ENCODE data around the gene ADGRL4. TPM values are rescaled to one million over a fixed set of nuclear protein-coding genes. Genes with fewer than 3 reads are reported as not detected.

The ADGRL4 gene
- total RNA-seq (2.4 TPM), polyA plus RNA-seq (12.3 TPM)
- long read RNA-seq, donor 1, result 0 reads
- long read RNA-seq, donor 2, partial matches to known transcripts, result 0 of 2 reads
- long read RNA-seq, donor 2, other reads (novel, unspliced or antisense), result 0 of 2 reads
- long read RNA-seq, donor 3, partial matches to known transcripts, result 0 of 1 reads
- long read RNA-seq, donor 3, other reads (novel, unspliced or antisense), result 0 of 1 reads
- long read RNA-seq, donor 4, result 0 reads
- long read RNA-seq, donor 5, partial matches to known transcripts, result 0 of 3 reads
- long read RNA-seq, donor 5, other reads (novel, unspliced or antisense), result 0 of 3 reads
- long read RNA-seq, donor 6, partial matches to known transcripts, result 0 of 3 reads
- long read RNA-seq, donor 6, other reads (novel, unspliced or antisense), result 0 of 3 reads
- long read RNA-seq, donor 7, partial matches to known transcripts, result 0 of 3 reads
- long read RNA-seq, donor 7, other reads (novel, unspliced or antisense), result 0 of 3 reads
- long read RNA-seq, donor 8, result 0 reads
- long read RNA-seq, donor 9, result 0 reads
- long read RNA-seq, donor 10, result 0 reads

DNA sequence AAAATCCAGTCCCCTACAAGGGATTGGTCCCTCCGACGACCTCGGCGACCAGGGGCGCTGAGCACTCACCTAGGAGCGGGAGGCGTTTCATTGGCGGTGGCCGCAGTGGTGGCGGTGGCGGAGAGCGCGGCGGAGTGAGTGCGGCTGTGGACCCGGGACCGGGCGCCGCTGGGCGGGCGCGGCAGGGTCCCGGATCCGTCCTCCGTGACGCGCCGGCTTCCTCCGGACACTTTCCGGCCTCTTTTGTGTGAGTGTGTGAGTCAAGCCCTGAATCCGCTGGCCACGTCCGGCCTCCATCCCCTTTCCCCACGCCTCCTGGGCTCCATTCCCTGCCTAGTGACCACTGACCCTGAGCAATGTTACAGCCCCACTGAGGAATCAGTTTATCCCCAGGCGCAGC lies at the start of gene ADGRL4:
TSS of gene ADGRL4 (minus strand) at position 167 of the 400 bp plus-strand sequence. CDS start at position 91, 76 bp downstream.
- WGBS, result 28% methylated on average over 35 of the region's 35 CpGs
- Histone ChIP-seq H3K27me3 (ENCODE audit: control insufficient read depth in 2 of 2, insufficient read depth in 1 of 2, low read length in 1 of 2) (peaks cover 0 to 11% of the 10 kb centered on the region in 2 donors), H3K4me3 (ENCODE audit: low read length in 2 of 2) (no peak within 1 kb of the TSS), H3K27ac (ENCODE audit: low read depth in 1 of 2, low read length in 1 of 2) (no peak within 1 kb of the TSS), H3K36me3 (ENCODE audit: control insufficient read depth in 2 of 2, insufficient read depth in 2 of 2, low read length in 1 of 2) (no peaks in the 10 kb centered on the region), H3K9me3 (ENCODE audit: control insufficient read depth in 2 of 2, insufficient read depth in 1 of 2, low read length in 1 of 2) (no peaks in the 10 kb centered on the region), H3K4me1 (ENCODE audit: control insufficient read depth in 2 of 2, insufficient read depth in 2 of 2, low read length in 2 of 2) (no peaks in the 10 kb centered on the region)
- DNase-seq (ENCODE audit: low read depth in 6 of 9, low spot score in 9 of 9), result no peak

DNA sequence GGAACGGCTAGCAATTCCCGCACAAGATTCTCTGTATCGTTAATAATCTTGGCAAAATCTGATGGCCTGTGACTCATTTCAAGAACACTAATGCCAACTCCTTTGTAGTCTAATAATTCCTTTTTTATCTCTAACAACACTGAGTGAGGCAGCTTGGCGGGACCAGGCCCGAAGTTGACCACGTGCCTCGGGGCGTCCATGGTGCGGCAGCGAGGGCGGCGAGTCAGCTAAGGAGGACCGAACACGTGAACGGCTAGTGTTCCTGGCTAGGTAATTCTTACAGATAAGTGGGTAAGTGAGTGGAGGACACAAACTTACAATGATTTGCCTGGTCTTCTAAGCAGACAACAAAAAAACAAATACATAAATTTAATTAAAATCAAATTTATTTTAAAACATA lies 49.3 kb upstream of the ADGRL4 start:
- Histone ChIP-seq H3K36me3 (ENCODE audit: control insufficient read depth in 2 of 2, insufficient read depth in 2 of 2, low read length in 1 of 2) (no peaks in the 10 kb centered on the region), H3K4me3 (ENCODE audit: low read length in 2 of 2) (no peak overlapping the region), H3K4me1 (ENCODE audit: control insufficient read depth in 2 of 2, insufficient read depth in 2 of 2, low read length in 2 of 2) (no peaks in the 10 kb centered on the region), H3K27me3 (ENCODE audit: control insufficient read depth in 2 of 2, insufficient read depth in 1 of 2, low read length in 1 of 2) (no peaks in the 10 kb centered on the region), H3K27ac (ENCODE audit: low read depth in 1 of 2, low read length in 1 of 2) (no peak overlapping the region), H3K9me3 (ENCODE audit: control insufficient read depth in 2 of 2, insufficient read depth in 1 of 2, low read length in 1 of 2) (peaks cover 0 to 2% of the 10 kb centered on the region in 2 donors)
- DNase-seq (ENCODE audit: low read depth in 6 of 9, low spot score in 9 of 9), result no peak
- 95% methylated on average over 15 of the region's 15 CpGs for WGBS

DNA sequence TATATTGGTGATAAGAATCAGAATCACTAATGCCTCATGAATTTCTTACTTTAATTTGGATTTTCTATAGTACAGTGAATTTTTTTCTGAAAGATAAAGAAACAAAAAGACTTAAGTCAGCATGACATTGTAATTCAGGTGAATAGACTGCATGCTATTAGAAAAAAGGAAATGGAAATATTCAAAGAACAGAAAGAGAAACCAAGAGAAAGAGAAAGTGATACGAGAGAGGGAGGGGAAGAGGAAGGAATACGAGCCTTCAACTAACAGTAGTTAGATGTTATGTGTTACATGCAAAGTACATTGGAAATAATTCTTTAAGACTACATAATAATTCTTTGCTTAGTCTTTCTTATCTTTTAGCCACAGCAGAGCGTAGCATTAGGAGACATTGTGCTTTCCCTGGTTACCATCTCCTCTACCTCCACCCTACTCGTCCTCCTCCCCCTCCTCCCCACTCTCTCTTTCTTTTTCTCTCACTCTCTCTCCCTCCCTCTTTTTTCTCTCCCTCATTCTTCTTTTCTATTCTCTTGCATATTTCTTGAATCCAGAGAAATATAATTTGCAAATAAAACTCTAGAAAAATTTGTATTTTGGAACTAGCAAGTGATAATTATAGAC lies 46.4 kb upstream of the ADGRL4 start:
- H3K4me3 ChIP-seq (ENCODE audit: low read length in 2 of 2), result no peak overlapping the region
- 48% methylated on average over 4 of the region's 4 CpGs for WGBS

DNA sequence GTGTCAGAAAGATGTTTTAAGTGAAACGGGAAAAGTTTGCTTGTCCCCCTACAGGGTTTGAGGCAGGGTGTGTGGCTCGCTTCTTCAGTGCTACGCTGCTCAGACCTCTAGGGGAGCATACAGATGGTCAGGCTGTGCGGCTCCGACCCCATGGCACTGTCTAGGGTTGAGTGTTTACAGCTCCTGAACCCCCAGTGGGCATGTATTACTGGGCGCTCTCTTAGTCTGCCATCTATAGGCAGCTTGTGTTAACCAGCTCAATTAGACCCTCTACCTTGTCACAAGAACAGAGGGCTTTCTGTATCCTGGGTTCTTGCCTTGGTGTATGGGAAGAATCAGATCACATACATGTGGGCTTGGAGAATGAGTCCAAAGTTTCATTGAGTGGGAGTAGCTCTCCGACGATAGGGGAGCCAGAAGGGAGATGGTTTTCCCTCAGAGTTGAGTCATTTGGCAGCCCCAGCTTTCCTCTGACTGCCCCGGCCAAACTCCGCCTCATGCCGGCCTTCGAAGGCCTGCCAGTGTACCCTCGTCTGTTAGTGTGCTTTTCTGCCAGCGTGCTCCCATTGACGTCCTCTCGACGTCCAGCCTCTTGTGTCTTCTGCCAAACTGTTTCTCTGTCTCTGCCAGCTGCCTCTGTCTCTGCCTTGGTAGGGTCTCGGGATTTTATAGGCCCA lies 38.6 kb upstream of the ADGRL4 start:
- H3K36me3 ChIP-seq (ENCODE audit: control insufficient read depth in 2 of 2, insufficient read depth in 2 of 2, low read length in 1 of 2), result no peaks in the 10 kb centered on the region
- no peak for DNase-seq (ENCODE audit: low read depth in 6 of 9, low spot score in 9 of 9)
- H3K4me1 ChIP-seq (ENCODE audit: control insufficient read depth in 2 of 2, insufficient read depth in 2 of 2, low read length in 2 of 2), result no peaks in the 10 kb centered on the region
- no peak overlapping the region for H3K27ac ChIP-seq (ENCODE audit: low read depth in 1 of 2, low read length in 1 of 2)
- no peaks in the 10 kb centered on the region for H3K9me3 ChIP-seq (ENCODE audit: control insufficient read depth in 2 of 2, insufficient read depth in 1 of 2, low read length in 1 of 2)
- no peaks in the 10 kb centered on the region for H3K27me3 ChIP-seq (ENCODE audit: control insufficient read depth in 2 of 2, insufficient read depth in 1 of 2, low read length in 1 of 2)
- WGBS, result 95% methylated on average over 18 of the region's 18 CpGs
- H3K4me3 ChIP-seq (ENCODE audit: low read length in 2 of 2), result no peak overlapping the region

More for the DNA sequence above, 46.4 kb upstream of the ADGRL4 start:
- Histone ChIP-seq H3K27ac (ENCODE audit: low read depth in 1 of 2, low read length in 1 of 2) (no peak overlapping the region), H3K9me3 (ENCODE audit: control insufficient read depth in 2 of 2, insufficient read depth in 1 of 2, low read length in 1 of 2) (peaks cover 0 to 2% of the 10 kb centered on the region in 2 donors), H3K27me3 (ENCODE audit: control insufficient read depth in 2 of 2, insufficient read depth in 1 of 2, low read length in 1 of 2) (no peaks in the 10 kb centered on the region), H3K36me3 (ENCODE audit: control insufficient read depth in 2 of 2, insufficient read depth in 2 of 2, low read length in 1 of 2) (no peaks in the 10 kb centered on the region), H3K4me1 (ENCODE audit: control insufficient read depth in 2 of 2, insufficient read depth in 2 of 2, low read length in 2 of 2) (no peaks in the 10 kb centered on the region)
- DNase-seq (ENCODE audit: low read depth in 6 of 9, low spot score in 9 of 9), result peak in 1 of 9 donors; percentile 1

DNA sequence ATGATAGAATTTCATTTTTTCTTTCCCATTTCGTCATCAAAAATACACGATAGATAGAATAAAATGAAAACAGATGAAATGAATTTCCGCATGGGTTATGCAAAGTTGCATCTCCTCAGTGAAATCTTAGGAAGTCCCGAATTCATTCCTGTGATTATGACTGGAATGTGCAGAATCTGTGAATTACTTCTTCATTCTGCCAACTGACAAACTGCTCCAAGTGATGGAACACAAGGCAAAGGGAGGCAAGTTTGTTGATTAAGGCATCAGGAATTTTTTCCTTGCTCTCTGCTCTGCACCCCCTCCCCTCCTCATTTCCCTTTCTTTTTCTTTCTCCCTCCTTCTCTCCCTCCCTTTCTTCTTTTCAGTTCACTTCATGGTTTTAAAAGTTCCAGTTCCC lies 37.0 kb upstream of the ADGRL4 start:
- no peak overlapping the region for H3K27ac ChIP-seq (ENCODE audit: low read depth in 1 of 2, low read length in 1 of 2)
- H3K9me3 ChIP-seq (ENCODE audit: control insufficient read depth in 2 of 2, insufficient read depth in 1 of 2, low read length in 1 of 2), result peaks cover 0 to 3% of the 10 kb centered on the region in 2 donors
- no peak for DNase-seq (ENCODE audit: low read depth in 6 of 9, low spot score in 9 of 9)
- H3K4me3 ChIP-seq (ENCODE audit: low read length in 2 of 2), result no peak overlapping the region
- H3K36me3 ChIP-seq (ENCODE audit: control insufficient read depth in 2 of 2, insufficient read depth in 2 of 2, low read length in 1 of 2), result no peaks in the 10 kb centered on the region
- no peaks in the 10 kb centered on the region for H3K27me3 ChIP-seq (ENCODE audit: control insufficient read depth in 2 of 2, insufficient read depth in 1 of 2, low read length in 1 of 2)
- WGBS, result 70% methylated on average over 4 of the region's 4 CpGs
- no peaks in the 10 kb centered on the region for H3K4me1 ChIP-seq (ENCODE audit: control insufficient read depth in 2 of 2, insufficient read depth in 2 of 2, low read length in 2 of 2)

DNA sequence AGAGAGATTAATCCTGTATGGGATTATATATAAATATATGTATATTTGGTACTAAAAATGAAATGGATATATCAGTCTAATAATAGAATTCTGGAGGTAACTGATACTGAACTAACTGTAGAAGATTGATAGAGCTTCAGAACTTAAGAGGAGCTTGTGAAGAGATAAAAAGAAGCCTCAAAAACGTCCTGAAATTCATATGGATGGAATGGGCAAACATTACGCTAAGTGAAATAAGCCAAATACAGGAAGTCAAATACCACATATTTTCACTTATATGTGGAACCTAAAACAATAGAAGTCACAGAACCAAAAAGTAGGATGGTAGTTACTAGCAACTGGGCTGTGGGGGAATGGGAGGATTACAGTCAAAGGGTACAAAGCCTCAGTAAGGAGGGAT lies 36.0 kb upstream of the ADGRL4 start:
- H3K27me3 ChIP-seq (ENCODE audit: control insufficient read depth in 2 of 2, insufficient read depth in 1 of 2, low read length in 1 of 2), result no peaks in the 10 kb centered on the region
- 76% methylated on average over 2 of the region's 2 CpGs for WGBS
- no peak overlapping the region for H3K27ac ChIP-seq (ENCODE audit: low read depth in 1 of 2, low read length in 1 of 2)
- DNase-seq (ENCODE audit: low read depth in 6 of 9, low spot score in 9 of 9), result no peak
- peaks cover 0 to 3% of the 10 kb centered on the region in 2 donors for H3K9me3 ChIP-seq (ENCODE audit: control insufficient read depth in 2 of 2, insufficient read depth in 1 of 2, low read length in 1 of 2)
- no peaks in the 10 kb centered on the region for H3K36me3 ChIP-seq (ENCODE audit: control insufficient read depth in 2 of 2, insufficient read depth in 2 of 2, low read length in 1 of 2)
- no peaks in the 10 kb centered on the region for H3K4me1 ChIP-seq (ENCODE audit: control insufficient read depth in 2 of 2, insufficient read depth in 2 of 2, low read length in 2 of 2)
- no peak overlapping the region for H3K4me3 ChIP-seq (ENCODE audit: low read length in 2 of 2)

DNA sequence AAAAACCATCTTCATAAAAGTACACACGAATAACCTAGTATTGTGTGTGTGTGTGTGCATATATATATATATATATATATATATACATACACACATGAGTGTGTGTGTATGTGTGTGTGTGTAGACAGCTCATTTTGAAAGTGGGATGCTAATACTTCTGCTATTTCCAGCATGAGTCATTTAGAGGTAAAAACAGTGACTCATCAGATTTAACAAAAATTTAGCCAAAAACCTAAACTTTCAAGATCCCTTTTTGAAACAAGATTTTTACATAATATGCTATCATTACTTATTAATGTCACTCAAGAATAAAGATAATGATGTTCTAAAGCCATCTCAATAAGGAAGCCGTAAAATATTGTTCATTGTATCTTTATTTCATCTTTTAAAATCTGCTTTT lies 35.6 kb upstream of the ADGRL4 start:
- Histone ChIP-seq H3K9me3 (ENCODE audit: control insufficient read depth in 2 of 2, insufficient read depth in 1 of 2, low read length in 1 of 2) (peaks cover 0 to 7% of the 10 kb centered on the region in 2 donors), H3K4me3 (ENCODE audit: low read length in 2 of 2) (no peak overlapping the region), H3K27me3 (ENCODE audit: control insufficient read depth in 2 of 2, insufficient read depth in 1 of 2, low read length in 1 of 2) (no peaks in the 10 kb centered on the region), H3K27ac (ENCODE audit: low read depth in 1 of 2, low read length in 1 of 2) (no peak overlapping the region), H3K36me3 (ENCODE audit: control insufficient read depth in 2 of 2, insufficient read depth in 2 of 2, low read length in 1 of 2) (no peaks in the 10 kb centered on the region), H3K4me1 (ENCODE audit: control insufficient read depth in 2 of 2, insufficient read depth in 2 of 2, low read length in 2 of 2) (no peaks in the 10 kb centered on the region)
- WGBS, result 25% methylated on average over 2 of the region's 2 CpGs
- DNase-seq (ENCODE audit: low read depth in 6 of 9, low spot score in 9 of 9), result no peak

DNA sequence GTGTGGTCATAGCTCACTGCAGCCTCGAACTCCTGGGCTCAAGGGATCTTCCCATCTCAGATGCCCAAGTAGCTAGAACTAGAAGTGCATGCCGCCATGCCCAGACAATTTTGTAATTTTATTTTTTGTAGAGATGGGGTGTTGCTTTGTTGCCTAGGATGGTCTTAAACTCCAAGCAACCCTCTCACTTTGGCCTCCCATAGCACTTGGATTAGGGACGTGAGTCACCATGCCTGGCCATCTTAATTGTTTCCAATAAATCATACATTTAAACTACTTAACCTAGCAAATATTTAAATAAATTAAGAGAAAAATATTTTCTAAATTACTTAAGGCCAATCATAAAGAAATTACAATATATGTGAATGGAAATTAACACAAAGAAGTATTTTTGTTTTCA lies 35.1 kb upstream of the ADGRL4 start:
- WGBS, result 93% methylated on average over 3 of the region's 3 CpGs
- H3K9me3 ChIP-seq (ENCODE audit: control insufficient read depth in 2 of 2, insufficient read depth in 1 of 2, low read length in 1 of 2), result peaks cover 0 to 10% of the 10 kb centered on the region in 2 donors
- no peak overlapping the region for H3K27ac ChIP-seq (ENCODE audit: low read depth in 1 of 2, low read length in 1 of 2)
- H3K4me1 ChIP-seq (ENCODE audit: control insufficient read depth in 2 of 2, insufficient read depth in 2 of 2, low read length in 2 of 2), result no peaks in the 10 kb centered on the region
- no peak for DNase-seq (ENCODE audit: low read depth in 6 of 9, low spot score in 9 of 9)
- no peak overlapping the region for H3K4me3 ChIP-seq (ENCODE audit: low read length in 2 of 2)
- no peaks in the 10 kb centered on the region for H3K36me3 ChIP-seq (ENCODE audit: control insufficient read depth in 2 of 2, insufficient read depth in 2 of 2, low read length in 1 of 2)
- H3K27me3 ChIP-seq (ENCODE audit: control insufficient read depth in 2 of 2, insufficient read depth in 1 of 2, low read length in 1 of 2), result no peaks in the 10 kb centered on the region
